Measurements from ENCODE around the gene INAFM1. TPM values are rescaled to one million over a fixed set of nuclear protein-coding genes. Genes with fewer than 3 reads are reported as not detected.

INAFM1 gene
- total and polyA plus RNA-seq, 2 donors (not counting 3 experiments of a cell fraction or from before 2014, with no cell fraction given), result 2.8 to 8.3 TPM

DNA sequence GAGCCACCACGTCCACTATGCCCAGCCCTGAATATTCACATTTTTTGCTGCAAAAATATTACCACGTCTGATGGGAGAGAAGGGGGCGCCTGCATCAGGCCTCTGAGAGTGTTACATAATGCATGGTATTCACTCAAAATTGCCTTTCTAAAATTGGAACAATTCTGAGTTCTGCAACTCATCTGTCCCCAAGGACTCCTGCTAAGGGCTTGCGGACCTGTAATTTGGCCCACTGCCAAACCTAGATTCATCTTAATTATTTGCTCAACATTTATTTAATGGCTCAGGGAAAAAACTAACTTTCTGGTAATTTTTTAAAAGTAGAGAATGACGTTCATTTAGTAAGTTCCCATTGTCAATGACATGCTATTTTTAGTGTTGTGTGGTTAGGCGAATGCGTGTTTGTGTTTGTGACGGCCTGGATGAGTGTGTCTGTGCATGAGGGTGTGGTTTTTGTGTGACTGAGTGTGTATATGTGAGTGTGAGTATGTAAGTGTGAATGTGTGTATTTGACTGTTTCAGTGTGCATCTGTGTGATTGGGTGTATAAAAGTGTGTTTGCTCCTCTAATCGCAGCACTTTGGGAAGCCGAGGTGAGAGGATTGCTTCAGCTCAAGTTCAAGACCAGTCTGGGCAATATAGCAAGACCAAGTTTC, 8.8 kb downstream of the INAFM1 start:
- DNase-seq (ENCODE audit: low read depth, low spot score), result no peak

More for the DNA sequence above, 8.8 kb downstream of the INAFM1 start:
- FAIRE-seq, result no peak
- Histone ChIP-seq H2AFZ (ENCODE audit: low read depth, low read length) (no peak overlapping the region), H3K4me1 (ENCODE audit: control insufficient read depth, extremely low read depth, insufficient read depth, low read length) (no peaks in the 10 kb centered on the region), H3K9ac (replicated peaks; ENCODE audit: extremely low read depth, insufficient read depth, low read length) (no peak overlapping the region), H3K4me3 (replicated peaks in 1 of 3; ENCODE audit: insufficient read depth in 1 of 3, low read depth in 1 of 3, low read length in 3 of 3) (no peak overlapping the region), H3K4me2 (ENCODE audit: insufficient read depth, low read length) (no peak overlapping the region), H3K79me2 (ENCODE audit: control insufficient read depth, insufficient read depth, low read length) (no peaks in the 10 kb centered on the region), H4K20me1 (replicated peaks; ENCODE audit: control insufficient read depth, extremely low read depth, insufficient read depth, low read length) (no peaks in the 10 kb centered on the region), H3K27ac (ENCODE audit: insufficient read depth, low read depth, low read length) (no peak overlapping the region), H3K36me3 (ENCODE audit: control insufficient read depth in 2 of 2, extremely low read depth in 1 of 2, insufficient read depth in 2 of 2, low read length in 2 of 2) (no peaks in the 10 kb centered on the region), H3K9me3 (replicated peaks; ENCODE audit: control insufficient read depth, insufficient read depth, low read length) (no peaks in the 10 kb centered on the region), H3K9me1 (replicated peaks; ENCODE audit: control insufficient read depth, extremely low read depth, insufficient read depth, low read length) (no peaks in the 10 kb centered on the region), H3K27me3 (ENCODE audit: control insufficient read depth in 2 of 2, insufficient read depth in 2 of 2, low read length in 2 of 2) (no peaks in the 10 kb centered on the region)
- ChIA-PET POLR2A (no interaction called here), CTCF (interaction anchor here (0.7 to 2.3 kb wide), 6 partner anchors 9 to 134 kb away, joined by 3 to 18 read pairs (median 6); partner anchors contain the start of gene DHX34)
- dilution Hi-C loops (cut with MboI; ENCODE audit: extremely low pct_ligation_motif_present, low sequenced_read_pairs) (no loop called here), intact Hi-C loops (cut with micrococcal nuclease) (loop anchor here (1.0 to 5.0 kb wide), 3 partner anchors 108 to 424 kb away; no protein-coding TSS in a partner anchor)
- BruUV-seq (replicated peaks), result no TSS peak
- TF ChIP-seq POLR2AphosphoS5 (IDR thresholded peaks at IDR 0.05; ENCODE audit: insufficient read depth, low read depth, low read length) (no peak), MYC (IDR thresholded peaks at IDR 0.05; ENCODE audit: low read depth, low read length) (no peak), POLR2A (IDR thresholded peaks at IDR 0.05; ENCODE audit: low read depth, low read length) (no peak), JUN (IDR thresholded peaks at IDR 0.05; ENCODE audit: borderline replicate concordance, insufficient read depth, insufficient read length, low read depth) (no peak), FOS (IDR thresholded peaks at IDR 0.05; ENCODE audit: borderline replicate concordance, insufficient read depth, low read length) (no peak), GATA2 (IDR thresholded peaks at IDR 0.05; ENCODE audit: insufficient read depth, insufficient read length, low read depth, low read length) (no peak), EZH2 (IDR thresholded peaks at IDR 0.05; ENCODE audit: borderline replicate concordance, low read depth, low read length, severe bottlenecking) (no peak)
- TF ChIP-seq, protein P1, sequence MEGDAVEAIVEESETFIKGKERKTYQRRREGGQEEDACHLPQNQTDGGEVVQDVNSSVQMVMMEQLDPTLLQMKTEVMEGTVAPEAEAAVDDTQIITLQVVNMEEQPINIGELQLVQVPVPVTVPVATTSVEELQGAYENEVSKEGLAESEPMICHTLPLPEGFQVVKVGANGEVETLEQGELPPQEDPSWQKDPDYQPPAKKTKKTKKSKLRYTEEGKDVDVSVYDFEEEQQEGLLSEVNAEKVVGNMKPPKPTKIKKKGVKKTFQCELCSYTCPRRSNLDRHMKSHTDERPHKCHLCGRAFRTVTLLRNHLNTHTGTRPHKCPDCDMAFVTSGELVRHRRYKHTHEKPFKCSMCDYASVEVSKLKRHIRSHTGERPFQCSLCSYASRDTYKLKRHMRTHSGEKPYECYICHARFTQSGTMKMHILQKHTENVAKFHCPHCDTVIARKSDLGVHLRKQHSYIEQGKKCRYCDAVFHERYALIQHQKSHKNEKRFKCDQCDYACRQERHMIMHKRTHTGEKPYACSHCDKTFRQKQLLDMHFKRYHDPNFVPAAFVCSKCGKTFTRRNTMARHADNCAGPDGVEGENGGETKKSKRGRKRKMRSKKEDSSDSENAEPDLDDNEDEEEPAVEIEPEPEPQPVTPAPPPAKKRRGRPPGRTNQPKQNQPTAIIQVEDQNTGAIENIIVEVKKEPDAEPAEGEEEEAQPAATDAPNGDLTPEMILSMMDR (IDR thresholded peaks at IDR 0.05; ENCODE audit: extremely low read depth in 1 of 2, insufficient read depth in 1 of 2, low read depth in 1 of 2, low read length in 2 of 2), result no peak
- TF ChIP-seq, protein P2, sequence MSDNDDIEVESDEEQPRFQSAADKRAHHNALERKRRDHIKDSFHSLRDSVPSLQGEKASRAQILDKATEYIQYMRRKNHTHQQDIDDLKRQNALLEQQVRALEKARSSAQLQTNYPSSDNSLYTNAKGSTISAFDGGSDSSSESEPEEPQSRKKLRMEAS (IDR thresholded peaks at IDR 0.05; ENCODE audit: insufficient read depth, insufficient read length), result no peak

Data from endothelial cell of umbilical vein (primary cell).